Measurements from ENCODE around the gene CLASP1.

Gene CLASP1

DNA sequence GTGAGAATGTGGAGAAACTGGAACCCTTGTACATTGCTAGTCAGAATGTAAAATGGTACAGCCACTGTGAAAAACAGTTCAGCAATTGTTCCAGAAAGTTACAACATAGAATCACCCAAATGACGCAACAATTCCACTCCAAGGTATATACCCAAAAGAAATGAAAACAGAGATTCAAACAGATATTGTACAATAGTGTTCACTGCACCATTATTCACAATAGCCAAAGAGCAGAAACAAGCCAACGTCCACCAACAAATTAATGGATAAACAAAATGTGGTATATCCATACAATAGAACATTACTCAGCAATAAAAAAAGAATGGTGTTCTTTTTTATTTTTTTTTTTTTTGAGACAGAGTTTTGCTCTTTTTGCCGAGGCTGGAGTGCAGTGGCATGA is 10.9 kb downstream of the CLASP1 start:
- in situ Hi-C loops (cut with MboI; ENCODE audit: low pct_unique_long_range_greater_than_20kb, low sequenced_read_pairs, unreplicated experiment), result no loop called here
- DNase-seq (ENCODE audit: low spot score), result no peak
- TF ChIP-seq, protein P1, sequence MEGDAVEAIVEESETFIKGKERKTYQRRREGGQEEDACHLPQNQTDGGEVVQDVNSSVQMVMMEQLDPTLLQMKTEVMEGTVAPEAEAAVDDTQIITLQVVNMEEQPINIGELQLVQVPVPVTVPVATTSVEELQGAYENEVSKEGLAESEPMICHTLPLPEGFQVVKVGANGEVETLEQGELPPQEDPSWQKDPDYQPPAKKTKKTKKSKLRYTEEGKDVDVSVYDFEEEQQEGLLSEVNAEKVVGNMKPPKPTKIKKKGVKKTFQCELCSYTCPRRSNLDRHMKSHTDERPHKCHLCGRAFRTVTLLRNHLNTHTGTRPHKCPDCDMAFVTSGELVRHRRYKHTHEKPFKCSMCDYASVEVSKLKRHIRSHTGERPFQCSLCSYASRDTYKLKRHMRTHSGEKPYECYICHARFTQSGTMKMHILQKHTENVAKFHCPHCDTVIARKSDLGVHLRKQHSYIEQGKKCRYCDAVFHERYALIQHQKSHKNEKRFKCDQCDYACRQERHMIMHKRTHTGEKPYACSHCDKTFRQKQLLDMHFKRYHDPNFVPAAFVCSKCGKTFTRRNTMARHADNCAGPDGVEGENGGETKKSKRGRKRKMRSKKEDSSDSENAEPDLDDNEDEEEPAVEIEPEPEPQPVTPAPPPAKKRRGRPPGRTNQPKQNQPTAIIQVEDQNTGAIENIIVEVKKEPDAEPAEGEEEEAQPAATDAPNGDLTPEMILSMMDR (IDR thresholded peaks at IDR 0.05; ENCODE audit: extremely low read depth, insufficient read depth, missing control alignments), result no peak

DNA sequence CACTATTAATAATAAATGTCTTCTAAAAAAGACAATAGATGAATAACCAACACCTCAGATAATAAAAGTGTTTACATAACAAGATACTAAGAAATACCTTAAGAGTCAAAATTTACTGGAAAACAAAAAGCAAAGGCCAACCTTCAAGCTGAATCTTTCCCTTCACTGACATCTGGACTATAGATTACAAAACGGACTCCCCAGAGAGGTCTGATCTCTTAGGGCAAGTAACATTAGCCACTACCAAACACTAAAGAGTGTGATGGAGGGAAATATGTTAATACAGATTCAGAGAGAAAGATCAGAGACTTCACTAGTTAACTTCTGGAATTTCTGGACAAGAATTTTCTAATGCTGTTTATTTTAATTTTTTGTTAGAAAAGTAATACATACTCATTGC is 13.9 kb downstream of the CLASP1 start:
- TF ChIP-seq, protein P1 (IDR thresholded peaks at IDR 0.05; ENCODE audit: extremely low read depth, insufficient read depth, missing control alignments), result no peak
- DNase-seq (ENCODE audit: low spot score), result no peak
- in situ Hi-C loops (cut with MboI; ENCODE audit: low pct_unique_long_range_greater_than_20kb, low sequenced_read_pairs, unreplicated experiment), result no loop called here

DNA sequence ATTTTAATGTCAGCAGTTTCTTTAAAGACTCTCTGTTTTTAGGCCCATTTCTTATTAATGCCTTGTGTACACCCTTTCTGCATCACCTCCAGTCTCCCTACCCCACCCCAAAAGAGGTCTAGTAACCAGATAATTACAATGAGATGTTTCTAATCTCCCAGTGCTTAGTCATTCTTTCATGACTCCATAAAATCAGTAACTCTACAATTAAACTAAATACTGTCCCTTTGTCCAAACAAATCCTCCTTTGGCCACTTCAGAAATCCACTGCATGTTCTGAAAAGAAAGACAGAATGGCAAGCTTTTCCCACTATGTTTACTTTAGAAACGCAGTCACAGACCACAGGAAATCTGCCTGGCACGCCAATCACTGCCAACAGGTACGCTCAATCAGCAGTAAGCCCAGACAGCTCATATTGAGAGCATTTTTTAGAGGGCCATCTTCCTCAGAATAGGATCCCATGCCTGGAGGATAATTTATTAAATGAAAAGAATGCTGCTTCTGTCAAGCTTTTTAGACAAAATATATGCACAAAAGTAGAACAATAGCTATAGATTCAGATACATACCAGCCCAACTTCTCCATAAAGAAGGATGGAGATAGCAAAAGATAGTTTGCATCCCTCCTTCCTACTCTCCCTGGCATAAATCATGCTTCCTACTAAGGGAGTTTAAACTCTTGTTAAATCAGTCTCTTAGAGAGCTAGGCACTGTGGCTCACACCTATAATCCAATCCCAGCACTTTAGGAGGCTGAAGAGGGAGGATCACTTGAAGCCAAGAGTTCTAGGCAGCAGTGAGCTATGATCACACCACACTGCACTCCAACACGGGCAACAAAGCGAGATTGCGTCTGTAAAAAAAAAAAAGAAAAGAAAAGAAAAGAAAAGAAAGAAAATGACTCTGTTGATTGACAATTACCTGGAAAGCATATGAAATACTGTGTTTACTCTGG is 14.6 kb downstream of the CLASP1 start:
- in situ Hi-C loops (cut with MboI; ENCODE audit: low pct_unique_long_range_greater_than_20kb, low sequenced_read_pairs, unreplicated experiment), result no loop called here
- TF ChIP-seq, protein P1 (IDR thresholded peaks at IDR 0.05; ENCODE audit: extremely low read depth, insufficient read depth, missing control alignments), result no peak
- no peak for DNase-seq (ENCODE audit: low spot score)

DNA sequence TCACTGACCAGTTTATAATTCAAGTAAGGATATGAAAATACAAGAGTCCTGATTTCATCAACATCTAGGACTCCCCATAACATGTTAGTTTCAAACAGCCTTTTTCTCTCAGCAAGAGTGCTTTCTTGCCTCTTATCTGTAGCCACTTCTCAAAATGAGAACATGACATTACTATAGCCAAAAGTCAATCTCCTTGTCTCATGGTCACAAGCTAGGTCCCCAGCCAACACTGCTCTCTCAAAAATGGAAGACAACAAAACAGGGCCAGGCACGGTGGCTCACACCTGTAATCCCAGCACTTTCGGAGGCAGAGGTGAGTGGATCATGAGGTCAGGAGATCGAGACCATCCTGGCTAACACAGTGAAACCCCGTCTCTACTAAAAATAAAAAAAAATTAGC is 15.8 kb downstream of the CLASP1 start:
- TF ChIP-seq, protein P1 (IDR thresholded peaks at IDR 0.05; ENCODE audit: extremely low read depth, insufficient read depth, missing control alignments), result no peak
- in situ Hi-C loops (cut with MboI; ENCODE audit: low pct_unique_long_range_greater_than_20kb, low sequenced_read_pairs, unreplicated experiment), result no loop called here
- DNase-seq (ENCODE audit: low spot score), result no peak

DNA sequence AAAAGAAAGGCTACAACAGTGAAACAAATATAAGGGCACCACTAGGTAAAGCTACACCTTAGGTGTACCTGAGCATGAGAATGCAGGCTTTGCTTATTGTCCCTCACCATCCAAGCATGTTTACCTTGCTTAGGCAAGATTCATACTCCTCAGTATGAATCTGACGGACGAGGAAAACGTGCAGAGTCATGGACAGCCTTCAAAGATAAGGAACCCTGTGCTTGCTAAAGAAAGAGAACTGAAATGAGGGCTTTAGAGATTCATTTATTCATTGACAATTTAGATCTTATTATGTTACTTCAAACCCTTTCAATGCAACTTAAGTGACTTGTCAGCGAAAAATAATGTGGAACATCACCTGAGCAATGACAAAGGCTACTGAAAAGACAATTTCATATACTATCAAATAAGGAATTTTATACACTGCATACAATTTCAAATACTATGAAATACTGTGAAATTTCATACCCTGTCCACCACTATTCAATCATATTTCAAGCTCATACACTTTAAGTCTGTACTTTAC is 21.7 kb downstream of the CLASP1 start:
- in situ Hi-C loops (cut with MboI; ENCODE audit: low pct_unique_long_range_greater_than_20kb, low sequenced_read_pairs, unreplicated experiment), result no loop called here
- DNase-seq (ENCODE audit: low spot score), result no peak
- TF ChIP-seq, protein P1 (IDR thresholded peaks at IDR 0.05; ENCODE audit: extremely low read depth, insufficient read depth, missing control alignments), result no peak

DNA sequence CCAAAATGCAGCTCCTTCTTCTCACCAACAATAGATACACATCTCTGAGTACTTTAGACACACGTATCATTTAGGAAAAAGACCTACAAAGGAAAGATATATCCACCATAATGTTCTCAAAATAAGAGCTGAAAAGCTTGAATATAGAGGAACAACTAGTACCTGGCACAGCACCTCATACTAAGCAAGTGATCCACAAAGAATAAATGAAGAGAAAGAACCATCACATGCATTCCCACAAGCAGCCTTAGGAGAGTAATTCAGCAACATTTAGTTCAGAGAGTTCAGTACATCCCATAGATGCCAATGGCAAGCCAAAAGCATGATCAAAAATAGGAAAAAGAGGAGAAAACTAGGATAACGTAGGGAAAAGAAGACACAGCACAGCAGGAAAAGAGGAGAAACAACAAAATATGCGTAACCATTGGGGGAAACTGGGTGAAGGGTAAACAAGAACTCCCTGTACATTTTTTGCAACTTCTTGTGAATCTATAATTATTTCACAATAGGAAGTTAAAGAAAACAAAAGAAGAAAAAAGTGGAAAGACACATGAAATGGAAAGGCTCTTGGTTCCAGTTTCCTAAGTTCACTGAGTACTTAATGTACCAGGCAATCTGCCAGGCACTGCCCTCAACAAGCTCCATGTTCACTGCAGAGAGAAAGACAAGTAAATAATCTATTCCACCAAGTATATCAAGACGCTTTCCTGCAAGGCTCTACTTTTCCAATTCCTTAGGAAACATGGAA is 22.3 kb downstream of the CLASP1 start:
- TF ChIP-seq, protein P1 (IDR thresholded peaks at IDR 0.05; ENCODE audit: extremely low read depth, insufficient read depth, missing control alignments), result no peak
- in situ Hi-C loops (cut with MboI; ENCODE audit: low pct_unique_long_range_greater_than_20kb, low sequenced_read_pairs, unreplicated experiment), result no loop called here
- no peak for DNase-seq (ENCODE audit: low spot score)
